Retinal pigment epithelial cell (primary cell): ENCODE measurements around the gene KNL1.

Experiments used
- DNase-seq: peaks from one replicate; pipeline ENCODE4 v3.0.0-alpha.2; 2010; ENCODE audit warnings: low read depth
- H3K4me3 ChIP-seq: 2 replicates; pipeline ENCODE4 v1.5.1; 2011; ENCODE audit warnings: mild to moderate bottlenecking, low read length, control low read depth, moderate library complexity
- CTCF ChIP-seq: conservative IDR thresholded peaks from 2 replicates; pipeline ENCODE4 v1.5.1; 2011; ENCODE audit warnings: low read depth, low read length, control low read depth, inconsistent platforms

The KNL1 gene

GRCh38 chr15:40558952-40559742, 34.9 kb upstream of the KNL1 start:
- H3K4me3 ChIP-seq, result no peak overlapping the region
- no peak for TF ChIP-seq CTCF
- no peak for DNase-seq

GRCh38 chr15:40562691-40563090, 31.4 kb upstream of the KNL1 start:
- no peak overlapping the region for H3K4me3 ChIP-seq
- no peak for TF ChIP-seq CTCF
- DNase-seq, result no peak

DNA sequence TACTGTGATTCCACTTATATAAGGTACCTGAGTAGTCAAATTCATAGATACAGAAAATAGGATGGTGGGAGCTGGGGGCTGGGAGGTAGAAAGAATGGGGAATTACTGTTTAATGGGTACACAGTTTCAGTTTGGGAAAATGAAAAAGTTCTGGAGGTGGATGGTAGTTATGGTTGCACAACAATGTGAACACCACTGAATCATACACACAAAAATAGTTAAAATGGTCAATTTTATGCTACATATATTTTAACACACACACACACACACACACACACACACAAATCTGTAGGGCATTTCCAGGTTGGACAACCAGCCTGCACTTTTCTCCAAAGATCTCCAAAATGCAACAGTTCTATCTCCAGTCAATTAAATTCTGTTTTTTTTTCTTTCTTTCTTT, 30.6 kb upstream of the KNL1 start:
- no peak overlapping the region for H3K4me3 ChIP-seq
- no peak for DNase-seq
- TF ChIP-seq CTCF, result no peak

DNA sequence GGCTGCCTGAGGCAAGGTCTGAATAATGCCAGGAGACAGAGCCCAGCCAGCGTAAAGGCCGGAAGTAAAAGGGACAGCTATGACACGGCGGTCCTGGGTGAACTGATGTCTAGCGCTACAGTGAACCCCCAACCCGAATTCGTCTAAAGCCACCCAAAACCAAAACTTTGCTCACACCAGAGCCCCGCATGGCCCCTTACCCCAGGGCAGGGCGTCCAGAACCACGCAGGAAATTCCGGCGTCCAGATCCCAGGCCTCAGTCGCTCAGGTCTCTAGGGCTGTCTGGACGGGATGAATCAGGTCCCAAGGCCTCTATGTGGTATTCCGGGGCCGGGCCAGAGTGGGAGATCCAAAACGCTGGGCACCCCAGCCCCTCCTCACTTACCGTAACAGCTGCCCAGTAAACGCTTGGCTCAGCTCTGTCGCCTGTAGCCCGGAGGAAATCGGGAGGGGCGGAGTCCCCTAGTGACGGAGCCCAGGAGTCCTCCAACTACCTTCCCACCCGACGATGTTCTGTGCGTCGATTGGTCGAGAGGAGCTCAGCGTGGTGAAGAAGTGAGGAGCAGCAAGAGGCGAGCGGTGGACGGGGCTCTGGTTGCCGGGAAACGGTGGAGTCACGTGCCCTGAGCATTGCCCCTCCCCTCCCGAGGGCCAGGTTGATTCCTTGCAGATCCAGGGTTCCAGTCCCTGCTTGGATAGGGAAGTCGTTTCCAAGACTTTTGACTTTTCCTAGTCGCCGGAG, 29.3 kb upstream of the KNL1 start, which contains the start of gene CCDC32:
CCDC32 (minus strand) TSS at position 452 of the 742 bp plus-strand sequence. CDS start 2,027 bp downstream, outside the sequence.
- DNase-seq, result peak; percentile 97
- H3K4me3 ChIP-seq, result peak within 1 kb of the TSS; percentile 79
- no peak for TF ChIP-seq CTCF

GRCh38 chr15:40565333-40566238, 28.5 kb upstream of the KNL1 start:
- TF ChIP-seq CTCF, result no peak
- DNase-seq, result no peak
- H3K4me3 ChIP-seq, result peak overlapping the region; percentile 79

GRCh38 chr15:40567111-40567510, 26.9 kb upstream of the KNL1 start:
- no peak for DNase-seq
- H3K4me3 ChIP-seq, result no peak overlapping the region
- peak; percentile 40 for TF ChIP-seq CTCF
